HS-5 (cell line): ENCODE results near the gene KRT13.

ENCODE experiments used
- DNase-seq: peaks from one replicate; pipeline ENCODE4 v3.0.0-alpha.2; 2012; ENCODE audit warnings: low read depth

KRT13 gene

GRCh38 chr17:41466988-41467387 is 38.4 kb downstream of the KRT13 start, which contains the start of gene KRT32:
TSS of gene KRT32 (minus strand) at chr17:41467386. CDS start at chr17:41467325, 61 bp downstream.
- DNase-seq: no peak

GRCh38 chr17:41464682-41465081 is 40.7 kb downstream of the KRT13 start:
- peak; percentile 80 for DNase-seq

DNA sequence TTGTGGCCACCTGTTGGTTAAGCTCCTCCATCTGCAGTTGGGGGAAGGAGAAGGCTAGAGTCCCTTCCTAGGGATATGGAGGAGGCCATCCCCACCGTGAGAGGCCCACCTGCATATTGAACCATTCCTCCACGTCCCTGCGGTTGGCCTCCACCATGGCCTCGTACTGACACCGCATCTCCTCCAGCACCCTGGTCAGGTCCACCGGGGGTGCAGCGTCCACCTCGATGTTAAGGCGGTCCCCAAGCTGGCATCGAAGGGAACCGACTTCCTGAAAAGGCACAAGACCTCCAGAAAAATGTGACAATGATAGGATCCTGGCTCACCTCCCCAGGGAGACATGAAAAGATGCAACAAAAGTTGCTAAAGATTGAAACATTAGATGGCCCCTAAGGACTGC is 41.2 kb downstream of the KRT13 start:
- no peak for DNase-seq

GRCh38 chr17:41463746-41464145 is 41.7 kb downstream of the KRT13 start:
- no peak for DNase-seq

GRCh38 chr17:41462705-41463104 is 42.7 kb downstream of the KRT13 start:
- no peak for DNase-seq

- DNase-seq: no peak
Measured at GRCh38 chr17:41457676-41458075, 47.7 kb downstream of the KRT13 start.

GRCh38 chr17:41456204-41456603 is 49.2 kb downstream of the KRT13 start:
- DNase-seq: no peak

DNA sequence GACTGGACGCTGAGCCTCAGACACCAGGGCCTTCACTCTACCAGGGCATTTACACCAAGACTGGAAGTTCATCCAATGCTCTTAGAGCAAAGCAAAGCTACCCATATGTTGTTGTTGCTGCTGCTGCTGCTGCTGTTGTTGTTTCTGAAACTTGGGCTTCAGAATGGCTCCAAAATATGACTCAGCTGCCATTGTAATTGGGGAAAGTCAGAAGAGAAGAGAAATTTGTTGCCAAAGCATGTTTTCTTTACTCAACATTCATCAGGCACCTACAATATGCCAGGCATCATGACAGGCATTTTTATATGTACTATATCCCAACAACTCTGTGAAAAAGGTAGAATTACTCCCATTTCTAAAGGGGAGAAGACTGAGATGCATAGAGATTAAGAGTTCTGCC is 50.2 kb downstream of the KRT13 start:
- DNase-seq: no peak

DNA sequence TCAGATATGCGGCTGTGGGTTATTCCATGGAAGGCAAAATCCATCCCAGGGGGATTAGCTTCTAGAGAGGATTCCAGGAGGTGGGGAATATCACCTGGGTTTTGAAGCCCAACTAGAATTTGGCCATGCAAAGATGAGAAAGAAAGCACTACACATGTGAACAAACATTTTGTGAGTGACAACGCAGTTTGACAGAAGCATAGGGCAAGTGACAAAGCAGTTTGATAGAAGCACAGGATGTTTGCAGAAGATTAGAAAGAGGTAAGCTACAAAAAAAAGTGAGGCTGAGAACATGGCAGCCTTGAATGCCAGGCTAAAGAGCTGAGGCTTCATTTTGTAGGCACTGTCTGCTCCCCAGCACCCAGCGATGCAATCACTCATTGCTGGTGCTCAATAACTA is 52.3 kb downstream of the KRT13 start:
- DNase-seq: no peak

- DNase-seq: no peak
Measured at GRCh38 chr17:41452281-41452680, 53.1 kb downstream of the KRT13 start.

- no peak for DNase-seq
Measured at GRCh38 chr17:41451154-41451728, 54.2 kb downstream of the KRT13 start.
